Transverse colon (tissue), 3 donors: ENCODE data around the gene PPP1R27.

Source experiments
- CTCF ChIP-seq, 5 experiments: fragments of 200-600 bp in 3 of 5; fragments of 450-650 bp in 2 of 5; sonication (generic) in 3 of 5; IDR thresholded peaks; 1 replicate in 2 of 5; 2 replicates in 3 of 5; pipeline ENCODE4 v1.5.1; 2016 to 2017; ENCODE audit warnings: antibody characterized with exemption in 5 of 5, inconsistent platforms in 3 of 5, mild to moderate bottlenecking in 2 of 5, moderate library complexity in 1 of 5
- EP300 ChIP-seq: sonication (generic); formaldehyde crosslinking; IDR thresholded peaks from one replicate; pipeline ENCODE4 v1.6.1; 2017; ENCODE audit warnings: antibody characterized with exemption, low read depth
- POLR2A ChIP-seq: fragments of 450-650 bp; IDR thresholded peaks from one replicate; pipeline ENCODE4 v1.6.1; 2016; ENCODE audit warnings: antibody characterized with exemption, mild to moderate bottlenecking, moderate library complexity

GRCh38 chr17:81834831-81835267 is at the start of gene PPP1R27:
- TF ChIP-seq CTCF (IDR thresholded peaks at IDR 0.05): no peak
- no peak for TF ChIP-seq EP300
- TF ChIP-seq POLR2A: no peak
